ENCODE data around the gene GIMAP7.

GIMAP7 gene

DNA sequence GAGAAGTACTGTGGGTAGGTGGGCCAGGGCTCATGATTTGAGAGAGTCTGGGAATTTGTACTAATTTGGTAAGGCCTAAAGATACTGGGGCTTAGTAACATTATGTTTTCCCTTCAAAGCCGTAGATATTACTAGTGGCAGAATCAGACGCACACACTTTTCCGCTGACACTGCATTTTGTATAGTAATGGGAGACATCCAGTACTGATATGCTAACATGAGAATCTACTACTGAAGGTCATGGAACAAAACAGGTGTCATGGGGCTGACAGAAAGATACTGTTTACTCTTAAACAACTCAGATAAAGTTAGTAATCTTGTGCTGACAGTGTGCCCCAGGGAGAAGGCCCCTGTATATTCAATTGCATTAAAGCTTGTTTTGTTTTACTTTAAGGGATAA, 11.1 kb upstream of the GIMAP7 start:
- Mint-ChIP-seq H3K27me3 (ENCODE audit: low read depth) (peaks cover 4% of the 10 kb centered on the region), H3K27ac (no peak overlapping the region), H3K36me3 (ENCODE audit: low read depth) (no peaks in the 10 kb centered on the region), H3K4me1 (no peaks in the 10 kb centered on the region), H3K4me3 (no peak overlapping the region), H3K9me3 (peaks cover 17% of the 10 kb centered on the region)
- TF ChIP-seq, protein P1, sequence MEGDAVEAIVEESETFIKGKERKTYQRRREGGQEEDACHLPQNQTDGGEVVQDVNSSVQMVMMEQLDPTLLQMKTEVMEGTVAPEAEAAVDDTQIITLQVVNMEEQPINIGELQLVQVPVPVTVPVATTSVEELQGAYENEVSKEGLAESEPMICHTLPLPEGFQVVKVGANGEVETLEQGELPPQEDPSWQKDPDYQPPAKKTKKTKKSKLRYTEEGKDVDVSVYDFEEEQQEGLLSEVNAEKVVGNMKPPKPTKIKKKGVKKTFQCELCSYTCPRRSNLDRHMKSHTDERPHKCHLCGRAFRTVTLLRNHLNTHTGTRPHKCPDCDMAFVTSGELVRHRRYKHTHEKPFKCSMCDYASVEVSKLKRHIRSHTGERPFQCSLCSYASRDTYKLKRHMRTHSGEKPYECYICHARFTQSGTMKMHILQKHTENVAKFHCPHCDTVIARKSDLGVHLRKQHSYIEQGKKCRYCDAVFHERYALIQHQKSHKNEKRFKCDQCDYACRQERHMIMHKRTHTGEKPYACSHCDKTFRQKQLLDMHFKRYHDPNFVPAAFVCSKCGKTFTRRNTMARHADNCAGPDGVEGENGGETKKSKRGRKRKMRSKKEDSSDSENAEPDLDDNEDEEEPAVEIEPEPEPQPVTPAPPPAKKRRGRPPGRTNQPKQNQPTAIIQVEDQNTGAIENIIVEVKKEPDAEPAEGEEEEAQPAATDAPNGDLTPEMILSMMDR (IDR thresholded peaks at IDR 0.05; ENCODE audit: unreplicated experiment in 3 of 3), result no peak

DNA sequence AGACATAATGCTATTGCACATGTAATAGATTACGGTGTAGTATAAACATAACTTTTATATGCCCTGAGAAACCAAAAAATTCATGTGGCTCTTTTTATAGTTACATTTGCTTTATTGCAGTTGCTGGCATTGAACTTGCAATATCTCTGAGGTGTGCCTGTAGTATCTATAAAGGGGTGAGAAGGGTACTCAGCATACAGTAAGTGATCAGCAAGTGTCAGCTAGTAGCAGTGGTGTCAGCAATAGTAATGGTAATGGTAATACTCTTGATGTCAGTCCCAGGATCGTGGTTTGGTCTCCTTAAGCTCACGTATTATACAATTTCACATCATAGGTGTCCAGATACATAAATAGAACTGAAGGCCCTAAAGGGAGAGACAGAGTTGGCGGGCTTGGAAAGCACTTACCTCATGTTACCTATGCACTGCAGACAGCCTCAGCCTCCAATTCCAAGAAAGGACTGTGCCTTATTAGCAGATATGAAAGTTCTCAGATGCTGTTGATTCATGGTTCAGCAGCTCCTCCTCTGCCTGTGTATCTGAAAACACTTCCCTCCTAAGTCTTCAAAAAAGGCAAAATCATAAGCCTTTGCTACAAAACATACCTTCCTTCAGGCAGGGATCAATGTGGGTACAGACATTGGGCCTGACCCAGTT, 6.6 kb upstream of the GIMAP7 start:
- TF ChIP-seq, protein P1 (IDR thresholded peaks at IDR 0.05; ENCODE audit: unreplicated experiment in 3 of 3), result no peak
- no peaks in the 10 kb centered on the region for H3K4me1 Mint-ChIP-seq
- H3K27ac Mint-ChIP-seq, result no peak overlapping the region
- H3K36me3 Mint-ChIP-seq (ENCODE audit: low read depth), result no peaks in the 10 kb centered on the region
- peaks cover 5% of the 10 kb centered on the region for H3K9me3 Mint-ChIP-seq
- no peaks in the 10 kb centered on the region for H3K27me3 Mint-ChIP-seq (ENCODE audit: low read depth)
- H3K4me3 Mint-ChIP-seq, result no peak overlapping the region

DNA sequence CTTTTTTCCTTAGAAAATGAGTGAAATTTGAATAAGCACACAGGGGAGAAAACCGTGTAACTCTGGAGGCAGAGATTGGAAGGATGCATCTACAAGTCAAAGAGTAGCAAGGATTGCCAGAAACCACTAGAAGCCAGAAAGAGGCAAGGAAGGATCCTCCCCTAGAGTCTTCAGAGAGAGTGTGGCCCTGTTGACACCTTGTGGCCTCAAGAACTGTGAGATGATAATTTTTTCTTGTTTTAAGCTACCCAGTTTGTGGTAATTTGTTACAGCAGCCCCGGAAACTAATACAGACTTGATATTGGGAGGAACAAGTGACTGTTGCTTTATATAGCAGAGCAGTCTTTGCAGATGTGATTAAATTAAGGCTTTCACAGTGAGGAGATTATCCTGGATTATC, 3.6 kb upstream of the GIMAP7 start:
- H3K27ac Mint-ChIP-seq, result no peak overlapping the region
- H3K36me3 Mint-ChIP-seq (ENCODE audit: low read depth), result no peaks in the 10 kb centered on the region
- TF ChIP-seq, protein P1 (IDR thresholded peaks at IDR 0.05; ENCODE audit: unreplicated experiment in 3 of 3), result no peak
- H3K4me1 Mint-ChIP-seq, result no peaks in the 10 kb centered on the region
- H3K9me3 Mint-ChIP-seq, result peaks cover 5% of the 10 kb centered on the region
- H3K4me3 Mint-ChIP-seq, result no peak overlapping the region
- peaks cover 8% of the 10 kb centered on the region for H3K27me3 Mint-ChIP-seq (ENCODE audit: low read depth)

DNA sequence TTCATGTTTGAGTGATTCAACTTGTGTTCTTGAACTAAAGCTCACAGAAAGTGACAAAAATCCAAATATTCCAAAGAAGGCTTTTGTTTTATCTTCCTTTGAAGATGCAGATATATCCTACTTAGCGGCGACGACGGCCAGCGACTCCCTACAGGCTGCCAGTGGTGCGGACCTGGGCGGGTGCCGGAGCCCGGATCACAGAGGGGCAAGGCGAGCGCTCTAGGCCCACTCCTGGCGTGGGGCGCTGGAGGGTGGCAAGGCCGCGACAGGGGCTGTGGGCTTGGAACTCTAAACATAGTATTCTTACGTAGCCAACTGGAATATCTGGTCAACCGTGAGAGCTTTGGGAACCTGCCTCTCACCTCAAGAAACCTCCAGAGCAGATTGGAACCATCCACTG, 914 bp upstream of the GIMAP7 start:
- H3K36me3 Mint-ChIP-seq (ENCODE audit: low read depth), result no peaks in the 10 kb centered on the region
- no peak overlapping the region for H3K27ac Mint-ChIP-seq
- TF ChIP-seq, protein P1 (IDR thresholded peaks at IDR 0.05; ENCODE audit: unreplicated experiment in 3 of 3), result no peak
- H3K9me3 Mint-ChIP-seq, result peaks cover 5% of the 10 kb centered on the region
- H3K4me3 Mint-ChIP-seq, result no peak overlapping the region
- H3K27me3 Mint-ChIP-seq (ENCODE audit: low read depth), result peaks cover 8% of the 10 kb centered on the region
- no peaks in the 10 kb centered on the region for H3K4me1 Mint-ChIP-seq

DNA sequence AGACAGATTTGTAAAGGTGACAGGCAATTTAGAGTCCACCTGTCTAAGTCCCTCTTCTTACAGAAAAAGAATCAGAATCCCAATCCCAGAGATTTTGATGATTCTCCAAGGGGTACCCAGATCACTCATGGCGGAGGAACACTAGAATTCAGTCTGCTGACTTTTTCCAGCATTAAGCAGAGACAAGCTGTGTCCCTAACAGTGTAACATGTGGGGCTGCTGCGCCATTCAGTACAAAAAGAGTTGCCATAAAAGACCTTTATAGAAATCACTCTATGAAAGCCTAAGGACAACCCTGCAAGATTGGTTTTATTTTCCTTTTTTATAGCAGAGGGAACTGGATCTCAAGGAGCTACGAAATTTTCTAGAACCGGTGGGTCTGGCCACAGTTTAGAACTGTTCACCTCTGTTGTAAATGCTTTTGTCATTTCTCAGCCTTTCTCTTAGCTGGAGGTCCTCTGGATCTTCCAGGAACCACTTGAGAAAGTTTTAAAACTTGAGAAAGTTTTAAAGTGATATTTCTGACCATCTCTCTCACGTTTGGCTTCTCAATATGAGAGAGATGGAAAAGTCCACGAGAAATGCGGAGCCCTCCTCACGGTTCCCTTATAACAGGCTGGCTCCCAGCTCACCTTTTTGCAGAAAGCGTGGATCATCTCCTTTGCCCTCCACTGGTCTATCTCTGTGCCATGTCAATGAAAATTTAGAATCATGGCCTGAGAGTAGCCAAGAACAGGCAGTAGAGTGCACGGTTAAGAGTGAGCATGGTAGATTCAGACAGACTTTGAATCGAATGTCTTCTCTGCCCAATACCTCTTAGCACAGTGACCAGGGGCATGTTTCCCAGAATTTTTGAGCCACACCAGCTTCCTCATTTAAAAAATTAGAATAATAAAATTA, 826 bp downstream of the GIMAP7 start:
- Mint-ChIP-seq H3K27me3 (ENCODE audit: low read depth) (peaks cover 8% of the 10 kb centered on the region), H3K27ac (no peak overlapping the region), H3K9me3 (peaks cover 2% of the 10 kb centered on the region), H3K36me3 (ENCODE audit: low read depth) (no peaks in the 10 kb centered on the region), H3K4me1 (no peaks in the 10 kb centered on the region), H3K4me3 (no peak overlapping the region)
- TF ChIP-seq, protein P1 (IDR thresholded peaks at IDR 0.05; ENCODE audit: unreplicated experiment in 3 of 3), result no peak
